ENCODE measurements around the gene TMEM82.

TMEM82 gene

GRCh38 chr1:15757575-15758342 lies 15.5 kb downstream of the TMEM82 start:
- DNase-seq: no peak

GRCh38 chr1:15758343-15758931 lies 16.1 kb downstream of the TMEM82 start, which contains the start of gene FBLIM1:
TSS of gene FBLIM1 (plus strand) at chr1:15758795. CDS start at chr1:15764984, 6,189 bp downstream.
- DNase-seq: peak; percentile 21

DNA sequence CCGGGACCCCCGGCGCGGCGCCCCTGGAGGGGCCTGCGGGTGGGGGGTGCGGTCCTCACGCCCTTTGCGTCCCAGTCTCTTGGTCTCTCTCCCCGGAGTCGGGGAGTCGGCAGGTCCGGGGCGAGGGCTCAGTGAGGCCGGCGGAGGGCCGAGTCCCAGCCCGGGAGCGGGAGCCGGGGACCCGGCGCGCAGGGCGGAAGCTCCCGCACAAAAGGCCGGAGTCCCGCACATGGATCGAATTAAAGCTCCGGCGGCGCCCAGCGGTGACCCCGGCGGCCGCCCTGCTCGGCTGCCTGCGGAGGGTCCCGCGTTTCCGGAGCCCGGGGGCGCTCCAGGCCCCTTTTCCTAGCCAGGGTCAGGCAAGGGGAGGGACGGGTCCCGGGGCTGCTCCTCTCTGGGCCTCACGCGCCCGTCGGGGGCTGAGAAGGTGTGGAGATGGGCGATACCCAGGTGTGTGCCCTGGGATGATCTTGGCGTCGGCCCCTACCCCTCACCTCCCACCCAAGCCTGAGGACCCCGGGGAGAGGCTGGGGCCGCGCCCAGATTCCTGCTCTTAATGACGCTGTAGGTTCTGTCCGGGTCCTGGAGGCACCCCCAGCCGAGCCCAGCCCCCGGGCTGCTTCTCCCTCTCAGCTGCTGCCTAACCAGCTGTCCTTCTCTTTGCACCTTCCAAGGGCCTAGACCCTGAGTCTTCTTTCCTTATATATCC lies 16.8 kb downstream of the TMEM82 start:
- DNase-seq: no peak

GRCh38 chr1:15760520-15761211 lies 18.4 kb downstream of the TMEM82 start:
- no peak for DNase-seq

GRCh38 chr1:15761366-15762128 lies 19.2 kb downstream of the TMEM82 start:
- no peak for DNase-seq

- DNase-seq: no peak
Observed at GRCh38 chr1:15762546-15762945, 20.2 kb downstream of the TMEM82 start.

DNA sequence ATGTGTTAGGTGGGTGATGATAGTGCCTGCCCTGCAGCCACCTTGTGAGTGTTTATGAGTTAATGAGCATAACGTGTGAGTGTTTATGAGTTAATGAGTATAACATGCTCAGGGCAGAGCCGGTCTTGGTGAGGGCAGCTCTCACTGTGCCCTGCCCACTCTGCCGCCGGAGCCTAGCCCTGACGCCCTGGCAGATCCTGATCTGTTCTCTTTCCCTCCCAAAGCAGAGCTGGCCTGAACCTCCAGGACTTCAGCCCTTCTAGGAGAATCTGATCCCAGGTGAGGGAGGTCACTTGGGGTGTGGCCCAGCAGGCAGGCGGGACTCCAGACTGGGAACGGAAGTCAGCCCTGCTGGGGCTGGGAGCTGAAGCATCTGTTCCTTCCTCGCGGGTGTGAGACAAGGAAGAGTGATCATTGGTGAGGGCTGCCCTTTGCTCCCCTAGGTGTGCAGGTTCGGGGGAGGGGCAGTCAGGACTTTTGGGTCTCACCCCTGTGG lies 22.0 kb downstream of the TMEM82 start:
- DNase-seq: no peak

GRCh38 chr1:15764890-15765289 lies 22.6 kb downstream of the TMEM82 start:
- no peak for DNase-seq

GRCh38 chr1:15765495-15766194 lies 23.3 kb downstream of the TMEM82 start:
- DNase-seq: no peak

GRCh38 chr1:15767941-15768340 lies 25.6 kb downstream of the TMEM82 start:
- no peak for DNase-seq

DNA sequence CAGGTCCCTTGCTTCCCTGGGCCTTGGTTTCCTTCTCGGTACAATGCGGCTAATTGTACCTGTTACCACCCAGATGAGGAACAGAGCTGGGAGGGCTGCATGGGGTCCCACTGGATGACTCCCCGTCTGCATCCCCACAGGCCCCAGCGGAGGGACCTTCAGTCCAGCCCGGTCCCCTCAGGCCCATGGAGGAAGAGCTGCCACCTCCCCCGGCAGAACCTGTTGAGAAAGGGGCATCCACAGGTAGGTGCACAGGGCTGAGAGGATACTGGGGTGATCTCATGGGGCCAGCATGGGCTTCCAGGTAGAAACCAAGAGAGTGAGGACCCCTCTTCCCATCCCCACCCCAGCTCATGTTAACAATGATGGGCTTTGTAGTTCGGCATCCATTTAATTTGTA lies 26.1 kb downstream of the TMEM82 start:
- no peak for DNase-seq

GRCh38 chr1:15770313-15770962 lies 28.1 kb downstream of the TMEM82 start:
- DNase-seq: no peak

DNA sequence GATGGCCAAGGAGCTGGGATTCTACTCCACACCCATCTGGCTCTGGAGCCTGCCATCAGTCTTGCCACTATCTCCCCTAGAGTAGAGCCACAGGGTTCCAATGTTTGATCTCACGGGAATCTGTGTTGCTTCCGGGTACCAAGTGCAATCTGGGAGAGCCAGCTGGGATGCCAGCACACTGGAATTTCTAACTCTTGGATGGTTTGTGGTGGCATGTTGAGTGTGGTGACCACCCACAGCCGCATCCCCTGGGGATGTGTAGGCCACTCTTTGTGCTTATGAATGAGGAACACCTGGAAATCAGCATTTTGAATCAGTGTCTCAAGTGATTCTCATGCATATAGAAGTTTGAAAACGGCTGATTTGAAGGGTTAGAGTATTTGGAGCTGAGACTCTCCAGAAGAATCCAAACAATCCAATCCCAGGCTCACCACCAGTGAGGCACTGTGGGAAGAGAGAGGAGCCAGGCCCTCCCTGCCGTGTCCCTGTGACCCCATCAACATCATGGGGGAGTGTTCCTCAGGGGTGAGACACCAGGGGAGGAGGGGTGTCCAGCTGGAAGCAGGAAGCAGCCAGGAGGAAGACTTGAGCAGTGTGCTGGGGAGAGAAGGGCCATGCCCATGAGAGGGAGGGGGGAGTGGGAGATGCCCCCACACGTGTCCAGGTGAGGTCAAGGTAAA lies 29.7 kb downstream of the TMEM82 start:
- no peak for DNase-seq

DNA sequence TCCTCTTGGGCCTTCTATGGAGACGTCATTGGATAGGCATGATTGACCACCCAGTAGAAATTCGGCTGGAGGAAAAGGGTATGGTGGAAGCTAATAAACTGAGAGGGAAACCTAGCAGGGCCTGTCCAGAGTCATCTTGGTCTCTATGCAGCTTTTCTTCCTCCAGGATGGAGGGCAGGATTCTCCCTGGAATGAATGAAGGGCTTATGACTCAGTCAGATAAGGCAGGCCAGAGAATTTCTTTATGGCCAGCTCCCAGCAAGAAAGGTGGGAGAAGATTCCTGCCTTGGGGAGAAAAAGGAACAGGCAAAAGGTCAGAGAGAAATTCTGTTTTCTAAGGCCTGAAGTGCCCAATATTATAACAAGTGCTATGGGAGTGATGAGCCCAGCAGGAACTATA lies 33.4 kb downstream of the TMEM82 start:
- DNase-seq: no peak

DNA sequence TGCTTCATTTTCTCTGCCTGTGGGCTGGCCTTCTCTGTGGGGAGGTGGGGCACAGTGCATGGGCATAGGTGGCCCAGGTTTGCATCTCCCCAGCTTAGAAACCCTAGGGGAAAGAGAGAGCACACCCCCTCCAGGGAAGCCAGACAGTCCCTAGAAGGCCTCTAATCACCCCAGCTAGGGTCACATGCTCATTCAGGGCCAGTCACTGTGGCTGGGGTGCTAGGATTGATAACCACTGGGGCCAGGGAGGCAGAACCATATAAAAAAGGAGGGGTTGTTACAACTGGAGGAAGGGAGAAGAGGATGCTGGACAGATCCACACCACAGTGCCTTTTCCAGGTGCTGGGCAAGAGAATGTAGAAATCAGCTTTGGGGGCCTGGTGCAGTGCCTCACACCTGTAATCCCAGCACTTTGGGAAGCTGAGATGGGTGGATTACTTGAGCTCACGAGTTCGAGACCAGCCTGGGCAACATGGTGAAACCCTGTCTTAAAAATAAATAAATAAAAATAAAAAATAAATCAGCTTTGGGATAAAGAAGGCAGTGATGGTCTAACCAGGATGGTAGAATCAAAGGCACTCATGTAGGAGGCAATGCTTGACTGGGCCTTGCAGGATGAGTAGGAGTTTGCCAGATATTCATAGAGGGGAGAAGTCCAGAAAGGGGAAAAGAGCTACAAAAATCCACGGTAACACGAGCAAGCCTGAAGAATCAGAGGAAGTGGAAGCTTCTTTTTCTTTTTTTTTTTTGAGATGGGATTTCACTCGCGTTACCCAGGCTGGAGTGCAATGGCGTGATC lies 35.8 kb downstream of the TMEM82 start:
- DNase-seq: no peak

- no peak for DNase-seq
Observed at GRCh38 chr1:15785683-15786082, 43.4 kb downstream of the TMEM82 start.

GRCh38 chr1:15786581-15786980 lies 44.3 kb downstream of the TMEM82 start:
- DNase-seq: no peak

DNA sequence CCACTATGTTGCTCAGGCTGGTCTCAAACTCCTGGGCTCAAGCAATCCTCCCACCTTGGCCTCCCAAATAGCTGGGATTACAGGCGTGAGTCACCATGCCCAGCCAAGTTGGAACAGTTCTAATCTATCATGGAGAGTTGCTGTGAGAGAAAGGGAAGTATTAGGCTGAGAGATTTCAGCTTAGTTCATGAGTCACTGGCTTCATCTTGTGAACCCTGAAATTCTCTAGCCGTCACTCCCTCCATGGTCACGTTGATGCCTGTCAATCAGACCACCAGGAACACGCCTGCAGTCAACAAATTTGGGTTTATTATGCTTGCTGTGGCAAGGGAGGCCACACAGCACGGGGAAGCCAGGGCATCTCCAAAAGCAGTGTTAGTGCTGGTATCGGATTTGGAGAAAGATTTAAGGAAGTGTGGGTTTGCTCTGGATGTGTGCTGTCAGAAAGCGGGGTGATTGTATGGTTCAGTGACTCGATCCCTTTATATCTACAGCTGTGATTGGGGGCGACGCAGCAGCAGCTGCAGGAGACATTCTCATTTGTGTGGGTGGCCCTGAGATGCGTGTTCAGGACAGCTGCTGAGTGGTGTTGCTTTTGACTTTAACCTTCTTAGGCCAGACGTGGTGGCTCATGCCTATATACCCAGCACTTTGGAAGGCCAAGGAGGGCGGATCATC lies 46.5 kb downstream of the TMEM82 start:
- no peak for DNase-seq

GRCh38 chr1:15796086-15796462 lies 53.8 kb downstream of the TMEM82 start:
- DNase-seq: no peak

All from DMS79 treated with DMSO at 0.1 percent for 48 hours (cell line).